Muscle layer of duodenum (tissue), 2 donors: ENCODE data around the gene RFX2.
"Not testable (repeated sequence)": the region's sequence is repeated elsewhere in the genome, so short reads cannot be mapped to it uniquely, and the experiment has no call there.

Experiments
- H3K27ac ChIP-seq: one replicate; pipeline ENCODE4 v1.7.0; 2013; ENCODE audit warnings: mild to moderate bottlenecking, low read length
- H3K27me3 ChIP-seq: one replicate; pipeline ENCODE4 v1.7.0; 2013; ENCODE audit warnings: low read depth, mild to moderate bottlenecking, control low read depth, low read length
- H3K36me3 ChIP-seq, 2 donors: one replicate each; pipeline ENCODE4 v1.7.0; 2013; ENCODE audit warnings: low read length in 2 of 2, control low read depth in 1 of 2, mild to moderate bottlenecking in 1 of 2; ENCODE audit not compliant: insufficient read depth in 2 of 2, control insufficient read depth in 1 of 2
- H3K4me1 ChIP-seq, 2 donors: one replicate each; pipeline ENCODE4 v1.7.0; 2013; ENCODE audit warnings: low read length in 2 of 2, mild to moderate bottlenecking in 2 of 2, control low read depth in 1 of 2, moderate library complexity in 1 of 2; ENCODE audit not compliant: insufficient read depth in 2 of 2, control insufficient read depth in 1 of 2
- H3K4me3 ChIP-seq, 2 donors: one replicate each; pipeline ENCODE4 v1.7.0; 2013; ENCODE audit warnings: low read length in 2 of 2, low read depth in 1 of 2, mild to moderate bottlenecking in 1 of 2
- H3K9me3 ChIP-seq, 2 donors: one replicate each; pipeline ENCODE4 v1.7.0; 2013; ENCODE audit warnings: low read length in 2 of 2, control low read depth in 1 of 2, mild to moderate bottlenecking in 1 of 2; ENCODE audit not compliant: control insufficient read depth in 1 of 2
- donor health status: healthy.

RFX2 gene

DNA sequence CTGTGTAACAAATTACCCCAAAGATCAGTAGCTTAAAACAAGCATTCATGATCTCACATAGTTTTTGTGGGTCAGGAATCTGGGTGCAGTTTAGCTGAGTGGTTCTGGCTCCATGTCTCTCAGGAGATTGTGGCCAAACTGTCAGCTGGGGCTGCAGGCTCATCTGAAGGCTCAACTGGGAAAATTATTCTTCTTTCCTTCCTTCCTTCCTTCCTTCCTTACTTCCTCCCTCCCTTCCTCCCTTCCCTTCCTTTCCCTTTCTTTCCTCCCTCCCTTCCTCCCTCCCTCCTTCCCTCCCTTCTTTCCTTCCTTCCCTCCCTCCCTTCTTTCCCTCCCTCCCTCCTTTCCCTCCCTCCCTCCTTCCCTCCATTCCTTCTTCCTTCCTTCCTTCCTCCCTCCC is 8.7 kb upstream of the RFX2 start:
- Histone ChIP-seq H3K9me3 (peaks cover 0 to 2% of the 10 kb centered on the region in 2 donors), H3K27me3 (no peaks in the 10 kb centered on the region), H3K27ac (no peak overlapping the region), H3K4me1 (no peaks in the 10 kb centered on the region), H3K4me3 (no peak overlapping the region), H3K36me3 (no peaks in the 10 kb centered on the region)

DNA sequence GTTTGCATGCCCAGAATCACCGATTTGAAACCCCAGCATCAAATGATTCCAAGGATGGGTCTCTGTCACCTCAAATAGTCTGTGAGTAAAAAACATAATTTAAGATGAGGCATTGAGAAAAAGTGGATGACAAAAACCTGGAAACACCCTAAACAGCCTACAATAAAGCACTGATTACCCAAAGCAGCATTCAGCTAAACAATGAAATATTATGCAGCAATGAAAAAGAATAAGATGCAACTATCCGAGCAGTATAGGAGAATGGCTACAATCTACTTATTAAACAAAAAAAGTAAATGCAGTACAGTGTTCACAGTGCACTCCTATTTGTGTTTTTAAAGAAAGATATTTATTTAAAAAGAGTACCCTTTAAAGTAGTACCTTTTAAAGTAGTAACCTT is 7.7 kb upstream of the RFX2 start:
- no peaks in the 10 kb centered on the region for H3K27me3 ChIP-seq
- H3K4me1 ChIP-seq: no peaks in the 10 kb centered on the region
- H3K27ac ChIP-seq: no peak overlapping the region
- H3K9me3 ChIP-seq: peaks cover 0 to 2% of the 10 kb centered on the region in 2 donors
- no peaks in the 10 kb centered on the region for H3K36me3 ChIP-seq
- no peak overlapping the region for H3K4me3 ChIP-seq

DNA sequence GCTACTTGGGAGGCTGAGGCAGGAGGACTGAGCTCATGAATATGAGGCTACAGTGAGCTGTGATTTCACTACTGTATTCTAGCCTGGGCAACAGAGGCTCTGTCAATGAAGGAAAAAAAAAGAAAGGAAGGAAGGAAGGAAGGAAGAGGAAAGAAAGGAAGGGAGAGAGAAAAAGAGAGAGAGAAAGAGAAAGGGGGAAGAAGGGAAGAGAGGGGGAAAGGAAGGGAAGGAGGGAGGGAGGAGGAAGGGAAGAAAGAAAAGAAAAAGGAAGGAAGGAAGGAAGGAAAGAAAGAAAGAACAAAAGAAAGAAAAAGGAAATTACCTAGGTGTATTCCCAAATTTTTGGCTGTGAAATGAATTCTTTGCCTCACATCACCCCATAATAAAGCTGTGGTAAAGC is 7.2 kb upstream of the RFX2 start:
- H3K9me3 ChIP-seq: peaks cover 0 to 2% of the 10 kb centered on the region in 2 donors
- no peaks in the 10 kb centered on the region for H3K36me3 ChIP-seq
- no peak overlapping the region for H3K4me3 ChIP-seq
- H3K4me1 ChIP-seq: no peaks in the 10 kb centered on the region
- H3K27me3 ChIP-seq: no peaks in the 10 kb centered on the region
- H3K27ac ChIP-seq: no peak overlapping the region

DNA sequence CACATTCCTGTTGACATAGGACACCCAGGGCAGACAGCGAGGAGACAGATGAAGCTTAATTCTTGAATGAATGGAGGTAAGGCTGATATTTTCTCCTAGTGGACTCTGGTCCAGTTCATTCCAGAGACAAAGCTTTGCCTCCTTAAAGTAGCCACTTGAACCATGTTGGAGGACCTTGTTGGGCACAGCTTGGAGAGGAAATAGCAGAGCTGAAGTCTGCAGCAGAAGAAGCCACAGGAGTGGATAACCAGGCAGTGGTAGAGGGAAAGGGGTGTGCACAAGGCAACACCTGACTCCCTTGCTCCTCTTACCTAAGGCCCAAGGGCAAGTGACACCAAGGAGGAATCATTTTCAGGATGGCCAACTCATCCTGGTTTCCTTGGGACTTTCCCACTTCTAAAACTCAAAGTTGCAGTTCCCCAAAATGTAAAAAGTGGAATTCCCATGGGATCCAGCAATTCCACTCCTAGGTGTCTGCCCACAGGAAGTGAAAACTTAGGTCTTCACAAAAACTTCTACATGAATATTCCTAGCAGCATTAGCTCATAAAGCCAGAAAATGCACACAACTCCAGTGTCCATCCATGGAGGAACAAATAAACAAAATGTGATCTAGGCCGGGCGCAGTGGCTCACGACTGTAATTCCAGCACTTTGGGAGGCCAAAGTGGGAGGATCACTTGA is 6.6 kb upstream of the RFX2 start:
- H3K36me3 ChIP-seq: no peaks in the 10 kb centered on the region
- H3K9me3 ChIP-seq: peaks cover 0 to 2% of the 10 kb centered on the region in 2 donors
- H3K4me1 ChIP-seq: no peaks in the 10 kb centered on the region
- no peak overlapping the region for H3K4me3 ChIP-seq
- no peak overlapping the region for H3K27ac ChIP-seq
- H3K27me3 ChIP-seq: no peaks in the 10 kb centered on the region

DNA sequence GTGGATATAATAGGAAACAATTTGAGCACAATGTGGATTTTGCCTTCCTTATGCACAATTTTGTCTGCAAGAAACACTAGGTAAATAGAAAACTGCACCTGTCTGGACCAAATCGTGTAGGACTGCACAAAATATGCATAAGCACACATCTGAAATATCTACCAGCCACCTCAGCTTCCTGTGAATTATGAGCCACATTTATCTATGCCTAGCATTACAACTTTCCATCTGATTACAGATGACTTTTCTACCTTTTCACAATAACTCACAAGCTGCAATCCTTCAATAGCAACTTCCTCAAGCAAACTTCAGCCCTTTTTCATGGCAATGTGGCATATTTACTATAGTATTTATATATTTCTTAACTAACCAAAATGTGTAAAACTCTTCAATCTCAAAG is 5.7 kb upstream of the RFX2 start:
- Histone ChIP-seq H3K4me1 (no peaks in the 10 kb centered on the region), H3K9me3 (peaks cover 0 to 2% of the 10 kb centered on the region in 2 donors), H3K27ac (no peak overlapping the region), H3K4me3 (no peak overlapping the region), H3K36me3 (no peaks in the 10 kb centered on the region), H3K27me3 (no peaks in the 10 kb centered on the region)

DNA sequence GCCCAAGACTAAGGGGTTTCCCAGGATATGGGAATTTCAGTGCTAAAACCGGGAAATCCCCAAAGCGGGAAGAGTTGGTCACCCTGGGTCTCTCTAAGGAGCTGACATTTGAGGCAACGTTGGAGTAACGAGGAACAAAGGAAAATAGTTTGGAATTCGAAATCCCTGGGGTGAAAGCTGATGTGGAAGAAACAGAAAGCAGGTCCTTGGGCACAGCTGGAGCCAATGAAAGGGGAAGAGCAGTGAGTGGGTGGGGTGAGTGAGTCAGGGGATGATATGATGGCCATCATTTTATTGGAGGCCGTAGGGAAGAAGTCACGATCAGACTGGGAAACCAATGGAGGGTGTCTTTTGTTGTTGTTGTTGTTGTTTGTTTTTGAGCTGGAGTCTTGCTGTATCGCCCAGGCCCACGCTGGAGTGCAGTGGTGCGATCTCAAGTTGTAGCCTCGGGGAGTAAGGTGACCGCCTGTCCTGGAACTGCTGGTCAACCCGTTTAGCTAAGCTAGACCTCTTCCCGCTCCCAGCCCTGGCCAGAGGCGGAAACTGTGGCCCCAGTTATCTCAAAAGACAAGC is 3.4 kb upstream of the RFX2 start:
- no peaks in the 10 kb centered on the region for H3K27me3 ChIP-seq
- H3K27ac ChIP-seq: no peak overlapping the region
- H3K36me3 ChIP-seq: no peaks in the 10 kb centered on the region
- H3K4me1 ChIP-seq: no peaks in the 10 kb centered on the region
- no peaks in the 10 kb centered on the region for H3K9me3 ChIP-seq
- H3K4me3 ChIP-seq: no peak overlapping the region

DNA sequence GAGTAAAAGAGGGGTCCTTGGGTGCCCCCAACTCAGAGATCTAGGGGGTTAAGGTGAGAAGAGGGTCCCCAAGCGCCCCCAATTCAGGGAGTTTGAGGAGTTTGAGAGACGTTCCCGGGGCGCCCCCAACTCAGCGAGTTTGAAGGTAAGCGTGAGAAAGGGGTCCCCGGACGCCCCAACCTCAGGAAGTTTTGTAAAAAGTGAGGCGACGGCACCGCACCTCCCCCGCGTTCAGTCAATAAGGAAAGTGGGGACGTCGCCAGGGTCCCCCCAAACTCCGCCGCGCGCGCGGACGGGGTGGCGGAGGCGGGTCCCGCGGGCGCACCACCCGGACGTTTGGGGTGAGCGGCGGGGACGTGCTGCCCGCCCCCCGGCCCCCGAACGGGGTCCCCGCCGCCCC is 353 bp downstream of the RFX2 start:
- no peaks in the 10 kb centered on the region for H3K27me3 ChIP-seq
- no peaks in the 10 kb centered on the region for H3K9me3 ChIP-seq
- H3K36me3 ChIP-seq: no peaks in the 10 kb centered on the region
- H3K4me1 ChIP-seq: peaks cover 0 to 6% of the 10 kb centered on the region in 2 donors
- peak overlapping the region; percentile 75 to 76 for H3K4me3 ChIP-seq
- H3K27ac ChIP-seq: peak overlapping the region; percentile 91

DNA sequence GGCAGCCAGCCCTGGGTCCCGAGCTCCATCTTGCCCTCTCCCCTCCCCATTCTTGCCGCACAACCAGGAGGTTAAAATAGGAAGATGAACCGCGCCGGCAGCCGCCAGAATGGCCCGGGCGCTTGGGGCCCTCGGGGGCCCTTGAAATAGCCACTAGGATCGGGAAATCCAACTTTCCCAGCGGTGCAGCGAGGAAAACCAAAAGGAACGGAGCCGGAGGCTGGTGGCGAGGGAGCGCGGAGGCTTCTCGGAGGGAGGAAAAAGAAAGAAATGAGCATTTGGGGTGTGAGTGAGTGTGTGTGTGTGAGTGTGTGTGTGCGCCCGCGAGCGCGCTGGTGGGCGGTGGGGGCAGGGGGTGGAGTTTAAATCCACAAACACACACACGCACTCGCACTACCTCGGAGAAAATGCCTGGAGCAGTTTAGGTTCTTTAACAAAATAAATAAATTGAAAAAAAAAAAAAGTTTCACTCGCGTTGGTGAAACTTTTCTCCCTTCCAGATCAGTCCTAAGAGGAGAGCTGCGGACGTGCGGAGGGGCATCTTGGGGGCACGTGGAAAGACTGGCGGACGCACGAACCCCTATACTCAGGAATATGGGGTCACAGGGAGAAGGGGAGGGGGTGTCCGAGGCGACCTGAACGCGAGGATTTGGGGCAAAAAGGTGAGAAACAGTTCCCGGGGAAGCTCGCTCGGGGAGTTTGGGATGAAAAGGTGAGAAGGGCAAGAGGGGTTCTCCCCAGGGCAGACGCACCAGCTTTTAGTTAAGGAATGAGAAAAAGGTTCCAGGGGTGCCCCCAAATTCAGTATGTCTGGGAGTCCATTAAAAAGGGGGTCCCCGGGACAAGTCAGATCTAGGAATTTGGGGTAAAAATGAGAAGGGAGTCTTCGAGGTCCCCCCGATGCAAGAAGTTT is 1.3 kb downstream of the RFX2 start:
- Histone ChIP-seq H3K4me1 (peaks cover under 1 to 9% of the 10 kb centered on the region in 2 donors), H3K36me3 (no peaks in the 10 kb centered on the region), H3K4me3 (peak overlapping the region; percentile 75 to 76), H3K27ac (peak overlapping the region; percentile 91), H3K27me3 (no peaks in the 10 kb centered on the region), H3K9me3 (no peaks in the 10 kb centered on the region)

DNA sequence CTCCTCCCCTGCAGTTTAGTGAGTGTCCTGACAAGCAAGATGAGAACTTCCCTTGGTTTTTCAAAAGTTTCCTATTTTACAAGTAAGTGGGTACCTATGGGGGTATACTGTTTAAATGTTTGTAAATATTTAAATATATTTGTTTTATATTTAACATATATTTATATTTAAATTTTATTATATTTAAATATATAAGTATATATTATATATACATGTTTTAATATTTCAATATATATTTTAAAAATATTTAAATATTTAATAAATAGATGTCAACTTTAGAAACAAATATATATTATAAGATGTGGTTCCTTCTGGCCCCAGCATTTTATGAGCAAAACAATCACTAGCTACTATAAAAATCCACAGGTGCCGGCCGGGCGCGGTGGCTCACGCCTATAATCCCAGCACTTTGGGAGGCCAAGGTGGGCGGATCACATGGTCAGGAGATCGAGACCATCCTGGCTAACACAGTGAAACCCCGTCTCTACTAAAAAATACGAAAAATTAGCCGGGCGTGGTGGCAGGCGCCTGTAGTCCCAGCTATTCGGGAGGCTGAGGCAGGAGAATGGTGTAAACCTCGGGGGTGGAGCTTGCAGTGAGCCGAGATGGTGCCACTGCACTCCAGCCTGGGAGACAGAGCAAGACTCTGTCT is 3.5 kb downstream of the RFX2 start:
- not testable (repeated sequence) for H3K27ac ChIP-seq, H3K27me3 ChIP-seq, H3K36me3 ChIP-seq, H3K4me3 ChIP-seq, H3K9me3 ChIP-seq
- peaks cover 9 to 31% of the 10 kb centered on the region in 2 donors for H3K4me1 ChIP-seq

DNA sequence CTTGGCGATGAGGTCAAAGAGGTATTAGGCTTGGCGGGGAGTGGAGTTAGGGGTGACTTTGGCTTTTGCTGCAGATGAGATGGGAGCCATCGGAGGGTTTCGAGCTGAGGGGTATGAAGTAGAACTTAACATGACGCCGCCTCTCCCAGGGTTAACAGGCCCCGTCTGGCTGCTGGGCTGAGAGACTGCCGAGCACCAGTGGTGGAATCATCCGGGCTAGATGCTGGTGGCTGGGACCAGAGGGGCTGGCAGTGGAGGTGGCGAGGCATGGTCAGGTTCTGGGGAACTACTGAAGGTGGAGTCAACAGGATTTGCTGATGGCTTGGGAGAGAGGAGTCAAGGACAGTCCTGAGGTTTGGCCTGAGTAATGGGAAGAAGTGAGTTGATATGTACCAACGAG is 4.9 kb downstream of the RFX2 start:
- Histone ChIP-seq H3K27ac (peak overlapping the region; percentile 69), H3K4me1 (peaks cover 9 to 42% of the 10 kb centered on the region in 2 donors), H3K4me3 (no peak overlapping the region), H3K27me3 (no peaks in the 10 kb centered on the region), H3K36me3 (no peaks in the 10 kb centered on the region), H3K9me3 (no peaks in the 10 kb centered on the region)

DNA sequence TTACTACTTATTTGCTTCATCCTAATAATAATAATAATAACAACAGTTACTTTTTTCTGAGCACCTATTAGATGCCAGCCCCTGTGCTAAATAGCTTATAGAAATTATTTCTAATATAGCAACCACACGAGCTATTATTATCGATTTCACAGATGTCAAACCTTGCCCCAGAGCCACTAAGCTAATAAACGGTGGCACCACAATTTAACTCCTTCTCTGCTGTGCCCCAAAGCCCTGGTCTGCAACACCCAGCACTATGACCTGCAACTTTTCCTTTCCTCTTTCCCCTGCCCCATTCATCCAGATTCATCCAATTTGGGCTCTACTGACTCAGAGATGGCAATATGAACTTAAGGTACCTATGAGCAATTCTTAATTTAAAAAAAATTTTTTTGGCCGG is 6.4 kb downstream of the RFX2 start:
- H3K9me3 ChIP-seq: no peaks in the 10 kb centered on the region
- H3K27ac ChIP-seq: peak overlapping the region; percentile 85
- no peak overlapping the region for H3K4me3 ChIP-seq
- peaks cover 9 to 56% of the 10 kb centered on the region in 2 donors for H3K4me1 ChIP-seq
- no peaks in the 10 kb centered on the region for H3K27me3 ChIP-seq
- no peaks in the 10 kb centered on the region for H3K36me3 ChIP-seq
